ENCODE measurements around the gene DYNLT1.
"Not testable (repeated sequence)": the region's sequence is repeated elsewhere in the genome, so short reads cannot be mapped to it uniquely, and the experiment has no call there.

DNA sequence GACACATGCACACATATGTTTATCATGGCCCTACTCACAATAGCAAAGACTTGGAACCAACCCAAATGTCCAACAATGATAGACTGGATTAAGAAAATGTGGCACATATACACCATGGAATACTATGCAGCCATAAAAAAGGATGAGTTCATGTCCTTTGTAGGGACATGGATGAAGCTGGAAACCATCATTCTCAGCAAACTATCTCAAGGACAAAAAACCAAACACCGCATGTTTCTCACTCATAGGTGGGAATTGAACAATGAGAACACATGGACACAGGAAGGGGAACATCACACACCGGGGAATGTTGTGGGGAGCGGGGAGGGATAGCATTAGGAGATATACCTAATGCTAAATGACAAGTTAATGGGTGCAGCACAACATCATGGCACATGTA lies 32.6 kb upstream of the DYNLT1 start:
- TF ChIP-seq POLR2A, EP300, POLR2AphosphoS5 (IDR thresholded peaks at IDR 0.05): not testable (repeated sequence)
- TF ChIP-seq, protein P1, sequence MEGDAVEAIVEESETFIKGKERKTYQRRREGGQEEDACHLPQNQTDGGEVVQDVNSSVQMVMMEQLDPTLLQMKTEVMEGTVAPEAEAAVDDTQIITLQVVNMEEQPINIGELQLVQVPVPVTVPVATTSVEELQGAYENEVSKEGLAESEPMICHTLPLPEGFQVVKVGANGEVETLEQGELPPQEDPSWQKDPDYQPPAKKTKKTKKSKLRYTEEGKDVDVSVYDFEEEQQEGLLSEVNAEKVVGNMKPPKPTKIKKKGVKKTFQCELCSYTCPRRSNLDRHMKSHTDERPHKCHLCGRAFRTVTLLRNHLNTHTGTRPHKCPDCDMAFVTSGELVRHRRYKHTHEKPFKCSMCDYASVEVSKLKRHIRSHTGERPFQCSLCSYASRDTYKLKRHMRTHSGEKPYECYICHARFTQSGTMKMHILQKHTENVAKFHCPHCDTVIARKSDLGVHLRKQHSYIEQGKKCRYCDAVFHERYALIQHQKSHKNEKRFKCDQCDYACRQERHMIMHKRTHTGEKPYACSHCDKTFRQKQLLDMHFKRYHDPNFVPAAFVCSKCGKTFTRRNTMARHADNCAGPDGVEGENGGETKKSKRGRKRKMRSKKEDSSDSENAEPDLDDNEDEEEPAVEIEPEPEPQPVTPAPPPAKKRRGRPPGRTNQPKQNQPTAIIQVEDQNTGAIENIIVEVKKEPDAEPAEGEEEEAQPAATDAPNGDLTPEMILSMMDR (IDR thresholded peaks at IDR 0.05): not testable (repeated sequence)

All from upper lobe of left lung (tissue), 4 donors.